Aorta (tissue), 5 donors: ENCODE results near the gene NDRG3. TPM values are rescaled to one million over a fixed set of nuclear protein-coding genes. Genes with fewer than 3 reads are reported as not detected.

Experiments
- ATAC-seq: fragments of 200-7000 bp; cut with Tn5 transposase; one replicate; pipeline ENCODE4 v1.9.1; 2022; ENCODE audit warnings: moderate library complexity; ENCODE audit not compliant: low FRiP score
- DNase-seq, 2 donors: peaks; one replicate each; pipeline ENCODE4 v3.0.0-alpha.2; 2020
- H3K27ac ChIP-seq, 2 donors: one replicate each; pipeline ENCODE4 v1.5.1; 2013; ENCODE audit warnings: low read length in 2 of 2, mild to moderate bottlenecking in 2 of 2, moderate library complexity in 2 of 2, control low read depth in 1 of 2, inconsistent platforms in 1 of 2, low read depth in 1 of 2
- H3K27me3 ChIP-seq, 2 donors: one replicate each; pipeline ENCODE4 v1.6.1; 2013; ENCODE audit warnings: control low read depth in 1 of 2, low read length in 1 of 2, mild to moderate bottlenecking in 1 of 2, moderate library complexity in 1 of 2; ENCODE audit not compliant: insufficient read depth in 2 of 2, control insufficient read depth in 1 of 2
- H3K36me3 ChIP-seq, 2 donors: one replicate each; pipeline ENCODE4 v1.6.1; 2013; ENCODE audit warnings: control low read depth in 1 of 2, low read length in 1 of 2, mild to moderate bottlenecking in 1 of 2; ENCODE audit not compliant: insufficient read depth in 2 of 2, control insufficient read depth in 1 of 2
- H3K4me1 ChIP-seq, 2 donors: one replicate each; pipeline ENCODE4 v1.6.1; 2013; ENCODE audit warnings: low read length in 2 of 2, control low read depth in 1 of 2, mild to moderate bottlenecking in 1 of 2, moderate library complexity in 1 of 2; ENCODE audit not compliant: insufficient read depth in 2 of 2, control insufficient read depth in 1 of 2
- H3K4me3 ChIP-seq, 2 donors: one replicate each; pipeline ENCODE4 v1.5.1; 2013; ENCODE audit warnings: low read length in 2 of 2, control low read depth in 1 of 2, mild to moderate bottlenecking in 1 of 2
- H3K9me3 ChIP-seq: one replicate; pipeline ENCODE4 v1.6.1; 2013; ENCODE audit warnings: mild to moderate bottlenecking, low read length; ENCODE audit not compliant: control insufficient read depth
- WGBS, 2 donors: extraction: QIAGEN DNeasy Blood & Tissue Kit; methylation state at CpG; one replicate each; pipeline ENCODE4 v1.1.7; 2013; 5-methylcytosine and 5-hydroxymethylcytosine counted together
- intact Hi-C, 2 donors: fragments of 100-400 bp; cut with DNase I; formaldehyde crosslinking; loops; one replicate each; pipeline versions ENCODE4 v1.14.2 to v1.15.0; 2022
- polyA plus RNA-seq, 2 donors: library from polyadenylated mRNA; stranded (reverse); fragments of 200-250 nt; gene quantifications; one replicate each; pipeline ENCODE4 v1.2.3, GENCODE V29; 2013
- total RNA-seq, 2 donors: library from RNA; stranded (reverse); fragmentation: NEBNext Ultra II Directional; extraction: Animal tissue kit (Norgen Biotek cat#: 25700); gene quantifications; one replicate each; pipeline ENCODE4 v1.2.1, GENCODE V29; 2021
- donor health status: healthy with polysubstance abuse.
- donor health status: Bipolar disorder and iron deficiency.
- donor health status: DM: no; HTN: no; CAD: no.
- donor health status: DM: no; HTN: no; CAD: no.
- donor health status: DM: yes; HTN: yes; CAD: no.

NDRG3 gene
- total and polyA plus RNA-seq, 4 donors: 31.4 to 37.6 (median 33.8) TPM

GRCh38 chr20:36655004-36655403 lies 90.9 kb downstream of the NDRG3 start:
- no peak for ATAC-seq
- intact Hi-C loops: no loop called here
- WGBS, 2 donors: 90 to 96% methylated on average over 3 of the region's 3 CpGs
- no peaks in the 10 kb centered on the region for H3K4me1 ChIP-seq
- no peak overlapping the region for H3K4me3 ChIP-seq
- no peaks in the 10 kb centered on the region for H3K9me3 ChIP-seq
- DNase-seq: no peak
- H3K27me3 ChIP-seq: no peaks in the 10 kb centered on the region
- no peak overlapping the region for H3K27ac ChIP-seq
- H3K36me3 ChIP-seq: peaks cover 0 to 10% of the 10 kb centered on the region in 2 donors

- DNase-seq: no peak
- intact Hi-C loops: no loop called here
- no peak overlapping the region for H3K4me3 ChIP-seq
- ATAC-seq: no peak
- no peaks in the 10 kb centered on the region for H3K27me3 ChIP-seq
- H3K36me3 ChIP-seq: peaks cover 0 to 10% of the 10 kb centered on the region in 2 donors
- H3K4me1 ChIP-seq: no peaks in the 10 kb centered on the region
- H3K9me3 ChIP-seq: no peaks in the 10 kb centered on the region
- WGBS, 2 donors: 94% methylated on average over 8 of the region's 8 CpGs
- H3K27ac ChIP-seq: no peak overlapping the region
Measured at GRCh38 chr20:36654506-36654905, 91.4 kb downstream of the NDRG3 start.

- intact Hi-C loops: no loop called here
- DNase-seq (no peak), ATAC-seq (no peak)
- H3K9me3 ChIP-seq: no peaks in the 10 kb centered on the region
- no peaks in the 10 kb centered on the region for H3K27me3 ChIP-seq
- H3K4me3 ChIP-seq: no peak overlapping the region
- H3K4me1 ChIP-seq: no peaks in the 10 kb centered on the region
- 88 to 89% methylated on average over 9 of the region's 9 CpGs for WGBS, 2 donors
- peaks cover 0 to 10% of the 10 kb centered on the region in 2 donors for H3K36me3 ChIP-seq
- no peak overlapping the region for H3K27ac ChIP-seq
Measured at GRCh38 chr20:36653456-36653855, 92.4 kb downstream of the NDRG3 start.

GRCh38 chr20:36647196-36648121 lies 98.4 kb downstream of the NDRG3 start:
- DNase-seq (no peak), ATAC-seq (no peak)
- H3K36me3 ChIP-seq: peaks cover 0 to 5% of the 10 kb centered on the region in 2 donors
- no peaks in the 10 kb centered on the region for H3K27me3 ChIP-seq
- no peak overlapping the region for H3K4me3 ChIP-seq
- no peaks in the 10 kb centered on the region for H3K9me3 ChIP-seq
- 66 to 67% methylated on average over 8 of the region's 8 CpGs for WGBS, 2 donors
- no peak overlapping the region for H3K27ac ChIP-seq
- intact Hi-C loops: no loop called here
- H3K4me1 ChIP-seq: no peaks in the 10 kb centered on the region

- no peak for ATAC-seq
- Histone ChIP-seq H3K27ac (no peak overlapping the region), H3K4me1 (no peaks in the 10 kb centered on the region), H3K36me3 (peaks cover 0 to 5% of the 10 kb centered on the region in 2 donors), H3K27me3 (no peaks in the 10 kb centered on the region), H3K4me3 (no peak overlapping the region), H3K9me3 (no peaks in the 10 kb centered on the region)
- intact Hi-C loops: no loop called here
- no peak for DNase-seq
- 78 to 84% methylated on average over 3 of the region's 3 CpGs for WGBS, 2 donors
Measured at GRCh38 chr20:36646678-36647077, 99.2 kb downstream of the NDRG3 start.

- intact Hi-C loops: no loop called here
- Histone ChIP-seq H3K36me3 (no peaks in the 10 kb centered on the region), H3K4me1 (no peaks in the 10 kb centered on the region), H3K9me3 (no peaks in the 10 kb centered on the region), H3K27me3 (no peaks in the 10 kb centered on the region), H3K4me3 (no peak within 1 kb of the TSS), H3K27ac (no peak within 1 kb of the TSS)
- WGBS, 2 donors: 43 to 49% methylated on average over 9 of the region's 9 CpGs
- ATAC-seq (no peak), DNase-seq (peak; percentile 63 to 65)
Measured at GRCh38 chr20:36645998-36646397, 99.9 kb downstream of the NDRG3 start, which contains the start of gene SLA2. SLA2 (minus strand) TSS chr20:36646196; CDS start chr20:36641335, 4,861 bp downstream.

GRCh38 chr20:36645353-36645752 lies 100.5 kb downstream of the NDRG3 start:
- Histone ChIP-seq H3K27me3 (no peaks in the 10 kb centered on the region), H3K27ac (no peak overlapping the region), H3K9me3 (no peaks in the 10 kb centered on the region), H3K4me1 (no peaks in the 10 kb centered on the region), H3K4me3 (no peak overlapping the region), H3K36me3 (no peaks in the 10 kb centered on the region)
- 91 to 94% methylated on average over 7 of the region's 7 CpGs for WGBS, 2 donors
- no peak for DNase-seq
- intact Hi-C loops: no loop called here
- ATAC-seq: no peak

GRCh38 chr20:36644706-36645095 lies 101.2 kb downstream of the NDRG3 start:
- Histone ChIP-seq H3K4me1 (no peaks in the 10 kb centered on the region), H3K9me3 (no peaks in the 10 kb centered on the region), H3K27me3 (no peaks in the 10 kb centered on the region), H3K4me3 (no peak overlapping the region), H3K27ac (no peak overlapping the region), H3K36me3 (no peaks in the 10 kb centered on the region)
- DNase-seq (no peak), ATAC-seq (no peak)
- intact Hi-C loops: no loop called here
- 61 to 65% methylated on average over 7 of the region's 7 CpGs for WGBS, 2 donors
